Peyer's patch (tissue), 4 donors: ENCODE data around the gene DNMT3B. TPM values are rescaled to one million over a fixed set of nuclear protein-coding genes. Genes with fewer than 3 reads are reported as not detected.

ENCODE experiments used
- DNase-seq, 3 donors: peaks; one replicate each; pipeline ENCODE4 v3.0.0-alpha.2; 2017 to 2019
- H3K27ac ChIP-seq, 4 donors: fragments of 200-600 bp; sonication (generic); one replicate each; pipeline ENCODE4 v1.5.1; 2016 to 2019
- H3K27me3 ChIP-seq, 2 donors: fragments of 200-600 bp; sonication (generic); one replicate each; pipeline ENCODE4 v1.5.1; 2019
- H3K36me3 ChIP-seq, 3 donors: fragments of 200-600 bp; sonication (generic); one replicate each; pipeline ENCODE4 v1.5.1; 2016 to 2019
- H3K4me1 ChIP-seq, 4 donors: fragments of 200-600 bp; sonication (generic); one replicate each; pipeline ENCODE4 v1.5.1; 2016 to 2019
- H3K4me3 ChIP-seq, 4 donors: fragments of 200-600 bp; sonication (generic); 1 replicate in 3 of 4; 2 replicates in 1 of 4; pipeline ENCODE4 v1.5.1; 2016 to 2019; ENCODE audit warnings: mild to moderate bottlenecking in 1 of 4
- H3K9me3 ChIP-seq, 4 donors: fragments of 200-600 bp; sonication (generic); one replicate each; pipeline ENCODE4 v1.5.1; 2016 to 2019; ENCODE audit warnings: mild to moderate bottlenecking in 1 of 4
- POLR2A ChIP-seq, 2 donors: fragments of 450-650 bp; IDR thresholded peaks; one replicate each; pipeline ENCODE4 v1.5.1; 2017; ENCODE audit warnings: antibody characterized with exemption in 2 of 2, mild to moderate bottlenecking in 2 of 2, moderate library complexity in 2 of 2
- total RNA-seq, 4 donors: library from RNA; depleted of rRNA; stranded (reverse); fragments of >200 nt; gene quantifications; one replicate each; pipeline ENCODE4 v1.1.0, GENCODE V29; 2016
- TF ChIP-seq, protein P1 (sequence below), 6 experiments: fragments of 450-650 bp in 4 of 6; fragments of 200-600 bp in 2 of 6; sonication (generic) in 1 of 6; IDR thresholded peaks; one replicate each; pipeline ENCODE4 v1.5.1; 2017 to 2019; ENCODE audit warnings: antibody characterized with exemption in 6 of 6, mild to moderate bottlenecking in 3 of 6, moderate library complexity in 1 of 6

Gene DNMT3B
- total RNA-seq, 4 donors from 2014 or later: 0.67 to 4.1 (median 0.86) TPM

DNA sequence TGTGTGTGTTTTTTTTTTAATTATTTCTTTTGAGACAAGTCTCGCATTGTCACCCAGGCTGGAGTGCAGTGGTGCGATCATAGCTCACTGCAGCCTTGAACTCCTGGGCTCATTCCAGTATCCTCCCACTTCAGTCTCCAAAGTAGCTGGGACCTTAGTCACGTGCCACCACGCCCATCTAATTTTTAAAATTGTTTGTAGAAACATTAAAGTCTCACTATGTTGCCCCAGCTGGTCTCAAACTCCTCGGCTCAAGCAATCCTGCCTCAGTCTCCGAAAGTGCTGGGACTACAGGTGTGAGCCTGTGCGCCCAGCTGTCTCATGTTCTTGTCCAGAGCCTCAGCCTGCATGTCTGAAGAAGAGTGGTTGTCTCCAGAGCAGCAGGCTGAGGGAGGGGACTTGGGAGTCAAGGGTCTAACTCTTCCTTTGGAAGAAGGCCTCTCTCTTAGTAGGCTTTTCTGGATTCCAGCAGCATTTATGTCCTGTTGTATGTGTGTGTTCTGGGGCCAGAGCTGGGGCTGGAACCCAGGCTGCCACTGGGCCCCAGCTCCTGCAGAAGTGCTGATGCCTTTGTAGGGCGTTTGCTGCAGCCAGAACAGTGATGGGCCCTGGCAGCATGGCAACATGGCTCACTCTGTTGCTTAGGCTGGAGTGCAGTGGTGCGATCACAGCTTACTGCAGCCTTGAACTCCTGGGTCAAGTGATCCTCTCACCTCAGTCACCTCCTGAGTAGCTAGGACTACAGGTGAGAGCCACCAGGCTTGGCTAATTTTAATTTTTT lies 5.4 kb downstream of the DNMT3B start:
- Histone ChIP-seq H3K9me3 (no peaks in the 10 kb centered on the region), H3K27me3 (no peaks in the 10 kb centered on the region), H3K4me1 (peaks cover 0 to 12% (median 6%) of the 10 kb centered on the region in 4 donors), H3K4me3 (no peak overlapping the region), H3K27ac (no peak overlapping the region), H3K36me3 (no peaks in the 10 kb centered on the region)
- TF ChIP-seq POLR2A (IDR thresholded peaks at IDR 0.05): no peak
- TF ChIP-seq, protein P1, sequence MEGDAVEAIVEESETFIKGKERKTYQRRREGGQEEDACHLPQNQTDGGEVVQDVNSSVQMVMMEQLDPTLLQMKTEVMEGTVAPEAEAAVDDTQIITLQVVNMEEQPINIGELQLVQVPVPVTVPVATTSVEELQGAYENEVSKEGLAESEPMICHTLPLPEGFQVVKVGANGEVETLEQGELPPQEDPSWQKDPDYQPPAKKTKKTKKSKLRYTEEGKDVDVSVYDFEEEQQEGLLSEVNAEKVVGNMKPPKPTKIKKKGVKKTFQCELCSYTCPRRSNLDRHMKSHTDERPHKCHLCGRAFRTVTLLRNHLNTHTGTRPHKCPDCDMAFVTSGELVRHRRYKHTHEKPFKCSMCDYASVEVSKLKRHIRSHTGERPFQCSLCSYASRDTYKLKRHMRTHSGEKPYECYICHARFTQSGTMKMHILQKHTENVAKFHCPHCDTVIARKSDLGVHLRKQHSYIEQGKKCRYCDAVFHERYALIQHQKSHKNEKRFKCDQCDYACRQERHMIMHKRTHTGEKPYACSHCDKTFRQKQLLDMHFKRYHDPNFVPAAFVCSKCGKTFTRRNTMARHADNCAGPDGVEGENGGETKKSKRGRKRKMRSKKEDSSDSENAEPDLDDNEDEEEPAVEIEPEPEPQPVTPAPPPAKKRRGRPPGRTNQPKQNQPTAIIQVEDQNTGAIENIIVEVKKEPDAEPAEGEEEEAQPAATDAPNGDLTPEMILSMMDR (IDR thresholded peaks at IDR 0.05): no peak
- no peak for DNase-seq

DNA sequence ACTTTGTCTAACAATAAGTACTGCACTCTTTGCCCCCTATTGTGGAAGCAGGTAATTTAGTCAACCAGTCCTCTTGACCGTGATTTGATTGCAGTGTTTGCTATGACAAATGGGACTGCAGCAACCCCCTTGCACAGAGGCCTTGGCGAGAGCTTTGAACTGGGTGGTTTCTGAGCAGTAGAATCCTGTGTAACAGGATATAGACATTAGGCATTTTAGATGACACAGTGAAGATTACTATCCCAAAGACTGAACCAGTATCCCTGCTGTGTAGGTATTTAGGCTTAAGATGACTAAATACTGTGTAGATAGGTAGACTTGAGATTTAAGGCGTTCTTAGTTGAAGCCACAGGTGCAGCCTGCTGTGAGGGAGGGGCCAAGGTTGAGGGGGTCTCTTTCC lies 9.9 kb downstream of the DNMT3B start:
- Histone ChIP-seq H3K4me1 (no peaks in the 10 kb centered on the region), H3K4me3 (no peak overlapping the region), H3K27ac (no peak overlapping the region), H3K9me3 (no peaks in the 10 kb centered on the region), H3K36me3 (no peaks in the 10 kb centered on the region), H3K27me3 (no peaks in the 10 kb centered on the region)
- TF ChIP-seq, protein P1 (IDR thresholded peaks at IDR 0.05): no peak
- no peak for TF ChIP-seq POLR2A (IDR thresholded peaks at IDR 0.05)
- no peak for DNase-seq

DNA sequence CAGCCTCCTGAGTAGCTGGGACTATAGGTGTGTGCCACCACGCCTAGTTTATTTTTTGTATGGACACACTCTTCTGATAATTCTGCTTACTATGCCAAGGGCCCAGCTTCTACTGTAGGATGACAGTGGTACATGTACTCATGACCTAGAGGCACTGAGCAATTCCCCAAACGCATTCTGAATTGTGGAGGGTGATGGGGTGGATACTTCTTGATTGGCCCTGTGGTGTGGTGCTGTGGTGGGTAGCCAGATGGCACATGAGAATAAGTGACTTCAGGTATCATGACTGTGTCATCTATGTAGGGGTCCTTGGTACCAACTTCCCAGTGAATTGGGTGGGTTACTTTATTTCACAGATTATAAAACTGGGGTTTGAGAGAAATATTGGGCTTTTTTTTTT lies 11.0 kb downstream of the DNMT3B start:
- DNase-seq: no peak
- Histone ChIP-seq H3K27ac (no peak overlapping the region), H3K9me3 (no peaks in the 10 kb centered on the region), H3K27me3 (no peaks in the 10 kb centered on the region), H3K4me3 (no peak overlapping the region), H3K4me1 (no peaks in the 10 kb centered on the region), H3K36me3 (no peaks in the 10 kb centered on the region)
- TF ChIP-seq, protein P1 (IDR thresholded peaks at IDR 0.05): no peak
- TF ChIP-seq POLR2A (IDR thresholded peaks at IDR 0.05): no peak

DNA sequence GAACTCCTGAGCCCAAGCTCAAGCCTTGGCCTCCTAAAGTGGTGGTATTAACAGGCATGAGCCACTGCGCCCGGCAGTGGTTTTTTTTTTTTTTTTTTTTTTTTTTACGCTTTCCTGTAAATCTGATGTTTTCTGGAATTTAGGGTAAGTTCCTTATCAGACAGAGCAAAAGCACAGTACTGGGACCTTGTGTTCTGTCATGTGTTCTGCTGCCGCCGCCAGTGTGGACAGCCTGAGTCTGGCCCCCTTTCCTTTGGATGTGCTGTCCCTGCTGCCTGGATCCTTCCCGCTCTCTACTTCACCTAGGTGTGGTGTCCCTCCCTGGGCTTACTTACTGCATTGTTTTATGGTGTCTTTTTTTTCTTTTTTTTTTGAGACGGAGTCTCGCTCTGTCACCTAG lies 11.7 kb downstream of the DNMT3B start:
- Histone ChIP-seq H3K27ac (no peak overlapping the region), H3K9me3 (no peaks in the 10 kb centered on the region), H3K4me1 (no peaks in the 10 kb centered on the region), H3K27me3 (no peaks in the 10 kb centered on the region), H3K4me3 (no peak overlapping the region), H3K36me3 (no peaks in the 10 kb centered on the region)
- TF ChIP-seq, protein P1 (IDR thresholded peaks at IDR 0.05): no peak
- TF ChIP-seq POLR2A (IDR thresholded peaks at IDR 0.05): no peak
- DNase-seq: no peak

DNA sequence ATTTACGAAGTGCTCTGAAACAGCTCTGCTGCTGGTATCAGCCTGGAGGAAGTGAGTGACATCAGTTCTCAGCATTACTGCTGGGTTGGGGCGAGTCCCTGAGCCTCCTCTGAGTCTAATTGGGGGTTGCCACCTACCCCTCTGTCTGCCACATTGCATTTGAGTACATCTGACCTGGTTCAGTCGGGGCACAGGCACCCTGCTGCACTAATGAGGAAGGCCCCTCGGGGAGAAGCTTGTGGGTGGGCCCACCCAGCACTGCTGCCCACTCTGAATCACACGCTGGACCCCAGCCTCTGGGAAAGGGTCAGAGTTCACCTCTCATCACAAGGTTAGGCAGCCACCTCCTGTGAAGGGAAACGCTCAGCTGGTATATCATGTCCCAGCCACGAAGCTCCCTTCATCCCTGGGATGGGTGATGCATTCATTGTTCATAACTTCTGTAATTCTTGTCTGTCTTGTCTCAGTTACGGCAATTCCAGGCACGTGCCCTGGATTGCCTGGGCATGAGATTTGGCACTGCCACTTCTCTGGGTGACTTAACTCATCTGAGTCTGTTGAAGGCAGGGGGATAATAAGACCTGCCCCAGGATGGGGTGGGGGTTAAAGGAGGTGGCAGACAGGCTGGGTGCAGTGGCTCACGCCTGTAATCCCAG lies 13.3 kb downstream of the DNMT3B start:
- H3K27ac ChIP-seq: no peak overlapping the region

More for the DNA sequence above, 13.3 kb downstream of the DNMT3B start:
- TF ChIP-seq POLR2A (IDR thresholded peaks at IDR 0.05): no peak
- TF ChIP-seq, protein P1 (IDR thresholded peaks at IDR 0.05): no peak
- DNase-seq: no peak
- no peaks in the 10 kb centered on the region for H3K4me1 ChIP-seq
- no peak overlapping the region for H3K4me3 ChIP-seq
- H3K36me3 ChIP-seq: no peaks in the 10 kb centered on the region
- no peaks in the 10 kb centered on the region for H3K9me3 ChIP-seq
- H3K27me3 ChIP-seq: no peaks in the 10 kb centered on the region
